Measurements from ENCODE around the gene SRSF12.

SRSF12 gene

GRCh38 chr6:89117211-89118108 lies at the start of gene SRSF12:
TSS of gene SRSF12 (minus strand) at chr6:89118071. CDS start at chr6:89117887, 184 bp downstream.
- DNase-seq (ENCODE audit: low read depth) = peak; percentile 13

GRCh38 chr6:89162047-89162371 lies 44.1 kb upstream of the SRSF12 start:
- no peak for DNase-seq (ENCODE audit: low read depth)

- no peak for DNase-seq (ENCODE audit: low read depth)
These were observed 43.6 kb upstream of the SRSF12 start for GRCh38 chr6:89161326-89162046.

GRCh38 chr6:89160331-89161092 lies 42.6 kb upstream of the SRSF12 start:
- no peak for DNase-seq (ENCODE audit: low read depth)

- no peak for DNase-seq (ENCODE audit: low read depth)
These were observed 36.3 kb upstream of the SRSF12 start for GRCh38 chr6:89154131-89154530.

GRCh38 chr6:89148016-89148750 lies 30.3 kb upstream of the SRSF12 start:
- DNase-seq (ENCODE audit: low read depth) = peak; percentile 6

GRCh38 chr6:89146718-89147700 lies 29.1 kb upstream of the SRSF12 start:
- DNase-seq (ENCODE audit: low read depth) = no peak

GRCh38 chr6:89145956-89146717 lies 28.3 kb upstream of the SRSF12 start, which contains the start of gene PM20D2:
TSS of gene PM20D2 (plus strand) at chr6:89146055. CDS start at chr6:89146145, 90 bp downstream.
- DNase-seq (ENCODE audit: low read depth) = peak; percentile 48

- DNase-seq (ENCODE audit: low read depth) = no peak
These were observed 27.5 kb upstream of the SRSF12 start for GRCh38 chr6:89145091-89145955.

GRCh38 chr6:89144354-89144906 lies 26.6 kb upstream of the SRSF12 start:
- no peak for DNase-seq (ENCODE audit: low read depth)

- DNase-seq (ENCODE audit: low read depth) = no peak
These were observed 22.7 kb upstream of the SRSF12 start for GRCh38 chr6:89140347-89141156.

GRCh38 chr6:89139509-89140346 lies 21.9 kb upstream of the SRSF12 start:
- no peak for DNase-seq (ENCODE audit: low read depth)

- no peak for DNase-seq (ENCODE audit: low read depth)
These were observed 20.3 kb upstream of the SRSF12 start for GRCh38 chr6:89138173-89138572.

- no peak for DNase-seq (ENCODE audit: low read depth)
These were observed 16.9 kb upstream of the SRSF12 start for GRCh38 chr6:89134723-89135122.

- DNase-seq (ENCODE audit: low read depth) = no peak
These were observed 16.1 kb upstream of the SRSF12 start for GRCh38 chr6:89133981-89134380.

- no peak for DNase-seq (ENCODE audit: low read depth)
These were observed 14.2 kb upstream of the SRSF12 start for GRCh38 chr6:89132057-89132456.

- no peak for DNase-seq (ENCODE audit: low read depth)
These were observed 13.7 kb upstream of the SRSF12 start for GRCh38 chr6:89131599-89131998.

Measured in activated T-helper 9 cell treated with anti-CD3 and anti-CD28 coated beads, Interleukin-2, amount 50 U/mL, for 16 hours (primary cell).